Stimulated activated naive CD8-positive, alpha-beta T cell treated with anti-CD3 and anti-CD28 coated beads, Interleukin-15, Interleukin-2, amounts not matched to agents 100 ng/mL and 50 ng/mL, for 24 hours (primary cell): ENCODE data around the gene SLC25A31.

Experiments used
- H3K27ac Mint-ChIP-seq: one replicate; pipeline ENCODE4 v1.8.0; 2021; ENCODE audit warnings: mild to moderate bottlenecking, mixed read lengths
- H3K27me3 Mint-ChIP-seq: one replicate; pipeline ENCODE4 v1.8.0; 2021; ENCODE audit warnings: mixed read lengths
- H3K36me3 Mint-ChIP-seq: one replicate; pipeline ENCODE4 v1.8.0; 2021; ENCODE audit warnings: low read depth, mixed read lengths
- H3K4me1 Mint-ChIP-seq: one replicate; pipeline ENCODE4 v1.8.0; 2021; ENCODE audit warnings: low read depth, mixed read lengths
- H3K4me3 Mint-ChIP-seq: one replicate; pipeline ENCODE4 v1.8.0; 2021; ENCODE audit warnings: mild to moderate bottlenecking, mixed read lengths
- H3K9me3 Mint-ChIP-seq: one replicate; pipeline ENCODE4 v1.8.0; 2021; ENCODE audit warnings: mixed read lengths

Gene SLC25A31

GRCh38 chr4:127759228-127759820, 29.1 kb downstream of the SLC25A31 start:
- Mint-ChIP-seq H3K9me3 (no peaks in the 10 kb centered on the region), H3K27ac (no peak overlapping the region), H3K4me1 (no peaks in the 10 kb centered on the region), H3K4me3 (no peak overlapping the region), H3K36me3 (no peaks in the 10 kb centered on the region), H3K27me3 (peaks cover 4% of the 10 kb centered on the region)

GRCh38 chr4:127759893-127760292, 29.7 kb downstream of the SLC25A31 start:
- Mint-ChIP-seq H3K4me1 (no peaks in the 10 kb centered on the region), H3K9me3 (no peaks in the 10 kb centered on the region), H3K4me3 (no peak overlapping the region), H3K27me3 (peaks cover 4% of the 10 kb centered on the region), H3K27ac (no peak overlapping the region), H3K36me3 (no peaks in the 10 kb centered on the region)

GRCh38 chr4:127771535-127772275, 41.5 kb downstream of the SLC25A31 start:
- H3K27me3 Mint-ChIP-seq, result peaks cover 50% of the 10 kb centered on the region
- H3K27ac Mint-ChIP-seq, result no peak overlapping the region

GRCh38 chr4:127772769-127773671, 42.8 kb downstream of the SLC25A31 start:
- no peaks in the 10 kb centered on the region for H3K36me3 Mint-ChIP-seq
- H3K27me3 Mint-ChIP-seq, result peaks cover 55% of the 10 kb centered on the region

More at GRCh38 chr4:127771535-127772275, 41.5 kb downstream of the SLC25A31 start:
- Mint-ChIP-seq H3K4me3 (no peak overlapping the region), H3K4me1 (no peaks in the 10 kb centered on the region), H3K9me3 (no peaks in the 10 kb centered on the region), H3K36me3 (no peaks in the 10 kb centered on the region)

GRCh38 chr4:127775843-127776242, 45.6 kb downstream of the SLC25A31 start:
- no peaks in the 10 kb centered on the region for H3K36me3 Mint-ChIP-seq
- no peak overlapping the region for H3K4me3 Mint-ChIP-seq

More at GRCh38 chr4:127772769-127773671, 42.8 kb downstream of the SLC25A31 start:
- no peak overlapping the region for H3K27ac Mint-ChIP-seq
- H3K4me1 Mint-ChIP-seq, result no peaks in the 10 kb centered on the region
- H3K9me3 Mint-ChIP-seq, result no peaks in the 10 kb centered on the region
- no peak overlapping the region for H3K4me3 Mint-ChIP-seq

GRCh38 chr4:127776620-127777019, 46.4 kb downstream of the SLC25A31 start:
- H3K9me3 Mint-ChIP-seq, result no peaks in the 10 kb centered on the region
- no peak overlapping the region for H3K4me3 Mint-ChIP-seq
- H3K27ac Mint-ChIP-seq, result no peak overlapping the region
- H3K4me1 Mint-ChIP-seq, result peaks cover 6% of the 10 kb centered on the region
- H3K36me3 Mint-ChIP-seq, result no peaks in the 10 kb centered on the region
- peaks cover 72% of the 10 kb centered on the region for H3K27me3 Mint-ChIP-seq

More at GRCh38 chr4:127775843-127776242, 45.6 kb downstream of the SLC25A31 start:
- peaks cover 69% of the 10 kb centered on the region for H3K27me3 Mint-ChIP-seq
- no peaks in the 10 kb centered on the region for H3K9me3 Mint-ChIP-seq
- peaks cover under 1% of the 10 kb centered on the region for H3K4me1 Mint-ChIP-seq
- no peak overlapping the region for H3K27ac Mint-ChIP-seq

- Mint-ChIP-seq H3K27me3 (peaks cover 68% of the 10 kb centered on the region), H3K4me3 (no peak overlapping the region), H3K4me1 (peaks cover 9% of the 10 kb centered on the region), H3K27ac (no peak overlapping the region), H3K9me3 (no peaks in the 10 kb centered on the region), H3K36me3 (no peaks in the 10 kb centered on the region)
Measured at GRCh38 chr4:127777487-127777886, 47.3 kb downstream of the SLC25A31 start.

GRCh38 chr4:127778102-127778501, 47.9 kb downstream of the SLC25A31 start:
- H3K27me3 Mint-ChIP-seq, result peaks cover 73% of the 10 kb centered on the region
- no peaks in the 10 kb centered on the region for H3K36me3 Mint-ChIP-seq
- H3K9me3 Mint-ChIP-seq, result no peaks in the 10 kb centered on the region
- peaks cover 15% of the 10 kb centered on the region for H3K4me1 Mint-ChIP-seq
- H3K27ac Mint-ChIP-seq, result no peak overlapping the region
- no peak overlapping the region for H3K4me3 Mint-ChIP-seq

- Mint-ChIP-seq H3K4me1 (peaks cover 29% of the 10 kb centered on the region), H3K4me3 (no peak overlapping the region), H3K9me3 (no peaks in the 10 kb centered on the region), H3K27me3 (peaks cover 82% of the 10 kb centered on the region), H3K36me3 (no peaks in the 10 kb centered on the region), H3K27ac (no peak overlapping the region)
Measured at GRCh38 chr4:127780598-127780997, 50.4 kb downstream of the SLC25A31 start.

GRCh38 chr4:127781300-127782024, 51.3 kb downstream of the SLC25A31 start:
- Mint-ChIP-seq H3K27me3 (peaks cover 79% of the 10 kb centered on the region), H3K4me1 (peaks cover 29% of the 10 kb centered on the region), H3K36me3 (no peaks in the 10 kb centered on the region), H3K9me3 (no peaks in the 10 kb centered on the region), H3K4me3 (peak overlapping the region; percentile 59), H3K27ac (peak overlapping the region; percentile 22)

- H3K9me3 Mint-ChIP-seq, result no peaks in the 10 kb centered on the region
- peaks cover 29% of the 10 kb centered on the region for H3K4me1 Mint-ChIP-seq
- peaks cover 75% of the 10 kb centered on the region for H3K27me3 Mint-ChIP-seq
- H3K27ac Mint-ChIP-seq, result no peak overlapping the region
- H3K36me3 Mint-ChIP-seq, result no peaks in the 10 kb centered on the region
- H3K4me3 Mint-ChIP-seq, result peak overlapping the region; percentile 10
Measured at GRCh38 chr4:127782025-127782274, 51.8 kb downstream of the SLC25A31 start.

GRCh38 chr4:127782275-127783025, 52.2 kb downstream of the SLC25A31 start, which contains the start of gene HSPA4L:
Gene HSPA4L, plus strand, starts transcription at chr4:127782322. Its CDS starts 229 bp downstream, at chr4:127782551.
- Mint-ChIP-seq H3K27ac (peak within 1 kb of the TSS; percentile 87), H3K4me1 (peaks cover 29% of the 10 kb centered on the region), H3K9me3 (no peaks in the 10 kb centered on the region), H3K36me3 (no peaks in the 10 kb centered on the region), H3K27me3 (peaks cover 72% of the 10 kb centered on the region), H3K4me3 (peak within 1 kb of the TSS; percentile 89)

GRCh38 chr4:127783026-127783769, 53.0 kb downstream of the SLC25A31 start:
- Mint-ChIP-seq H3K4me1 (peaks cover 29% of the 10 kb centered on the region), H3K27ac (peak overlapping the region; percentile 51), H3K36me3 (no peaks in the 10 kb centered on the region), H3K9me3 (no peaks in the 10 kb centered on the region), H3K4me3 (peak overlapping the region; percentile 89), H3K27me3 (peaks cover 66% of the 10 kb centered on the region)
